Thymus (tissue), 11 donors: Measurements from ENCODE around the gene IPO9. TPM values are rescaled to one million over a fixed set of nuclear protein-coding genes. Genes with fewer than 3 reads are reported as not detected.

ENCODE experiments used
- DNase-seq, 9 donors: peaks; one replicate each; pipeline ENCODE4 v3.0.0-alpha.2; 2013; ENCODE audit warnings: low spot score in 9 of 9, low read depth in 6 of 9, missing footprints in 1 of 9
- H3K27ac ChIP-seq, 2 donors: one replicate each; pipeline ENCODE4 v1.5.1; 2013; ENCODE audit warnings: control low read depth in 1 of 2, low read depth in 1 of 2, low read length in 1 of 2, mild to moderate bottlenecking in 1 of 2, moderate library complexity in 1 of 2
- H3K27me3 ChIP-seq, 2 donors: one replicate each; pipeline ENCODE4 v1.5.1; 2013; ENCODE audit warnings: low read length in 1 of 2; ENCODE audit not compliant: control insufficient read depth in 2 of 2, insufficient read depth in 1 of 2
- H3K36me3 ChIP-seq, 2 donors: one replicate each; pipeline ENCODE4 v1.5.1; 2013; ENCODE audit warnings: low read length in 1 of 2, mild to moderate bottlenecking in 1 of 2, moderate library complexity in 1 of 2; ENCODE audit not compliant: control insufficient read depth in 2 of 2, insufficient read depth in 2 of 2
- H3K4me1 ChIP-seq, 2 donors: one replicate each; pipeline ENCODE4 v1.5.1; 2013; ENCODE audit warnings: low read length in 2 of 2; ENCODE audit not compliant: control insufficient read depth in 2 of 2, insufficient read depth in 2 of 2
- H3K4me3 ChIP-seq, 2 donors: one replicate each; pipeline ENCODE4 v1.5.1; 2013; ENCODE audit warnings: low read length in 2 of 2, control low read depth in 1 of 2, mild to moderate bottlenecking in 1 of 2
- H3K9me3 ChIP-seq, 2 donors: one replicate each; pipeline ENCODE4 v1.5.1; 2013; ENCODE audit warnings: low read length in 1 of 2, mild to moderate bottlenecking in 1 of 2; ENCODE audit not compliant: control insufficient read depth in 2 of 2, insufficient read depth in 1 of 2
- WGBS: extraction: QIAGEN DNeasy Blood & Tissue Kit; methylation state at CpG from one replicate; pipeline ENCODE4 v1.1.7; 2013; 5-methylcytosine and 5-hydroxymethylcytosine counted together
- polyA plus RNA-seq: library from polyadenylated mRNA; stranded (reverse); fragments of 200-250 nt; gene quantifications from one replicate; pipeline ENCODE4 v1.2.3, GENCODE V29; 2013
- total RNA-seq: library from RNA; stranded (reverse); fragments of 120-200 nt; gene quantifications from one replicate; pipeline ENCODE4 v1.2.4, GENCODE V29; 2013
- donor health status: healthy.

Gene IPO9
- total and polyA plus RNA-seq, 2 donors = 19.0 to 21.2 TPM

- H3K27ac ChIP-seq = no peak overlapping the region
- no peak overlapping the region for H3K4me3 ChIP-seq
- WGBS = 58% methylated on average over 11 of the region's 11 CpGs
- no peak for DNase-seq
- H3K27me3 ChIP-seq = peaks cover 0 to 9% of the 10 kb centered on the region in 2 donors
- H3K36me3 ChIP-seq = no peaks in the 10 kb centered on the region
- H3K4me1 ChIP-seq = no peaks in the 10 kb centered on the region
- H3K9me3 ChIP-seq = no peaks in the 10 kb centered on the region
These were observed 87.8 kb downstream of the IPO9 start for GRCh38 chr1:201916649-201917249.

GRCh38 chr1:201917362-201918033, 88.5 kb downstream of the IPO9 start:
- no peaks in the 10 kb centered on the region for H3K4me1 ChIP-seq
- DNase-seq = no peak
- no peaks in the 10 kb centered on the region for H3K9me3 ChIP-seq
- WGBS = 96% methylated on average over 7 of the region's 7 CpGs
- H3K27me3 ChIP-seq = peaks cover 0 to 9% of the 10 kb centered on the region in 2 donors
- no peak overlapping the region for H3K27ac ChIP-seq
- no peak overlapping the region for H3K4me3 ChIP-seq
- H3K36me3 ChIP-seq = no peaks in the 10 kb centered on the region

GRCh38 chr1:201918343-201918742, 89.4 kb downstream of the IPO9 start:
- no peak for DNase-seq
- H3K4me1 ChIP-seq = no peaks in the 10 kb centered on the region
- no peak overlapping the region for H3K4me3 ChIP-seq
- H3K27ac ChIP-seq = no peak overlapping the region
- peaks cover 0 to 9% of the 10 kb centered on the region in 2 donors for H3K27me3 ChIP-seq
- no peaks in the 10 kb centered on the region for H3K9me3 ChIP-seq
- 91% methylated on average over 5 of the region's 5 CpGs for whole genome bisulfite sequencing
- no peaks in the 10 kb centered on the region for H3K36me3 ChIP-seq

GRCh38 chr1:201921952-201922558, 93.1 kb downstream of the IPO9 start:
- H3K4me3 ChIP-seq = no peak overlapping the region
- WGBS = 92% methylated on average over 3 of the region's 3 CpGs
- no peak for DNase-seq
- no peaks in the 10 kb centered on the region for H3K4me1 ChIP-seq
- no peaks in the 10 kb centered on the region for H3K36me3 ChIP-seq
- H3K27me3 ChIP-seq = peaks cover 0 to 9% of the 10 kb centered on the region in 2 donors
- H3K9me3 ChIP-seq = no peaks in the 10 kb centered on the region
- H3K27ac ChIP-seq = no peak overlapping the region

GRCh38 chr1:201925301-201925567, 96.3 kb downstream of the IPO9 start:
- WGBS = 55% methylated on average over 2 of the region's 2 CpGs
- no peak overlapping the region for H3K27ac ChIP-seq
- H3K36me3 ChIP-seq = no peaks in the 10 kb centered on the region
- no peaks in the 10 kb centered on the region for H3K4me1 ChIP-seq
- DNase-seq = no peak
- no peaks in the 10 kb centered on the region for H3K9me3 ChIP-seq
- no peak overlapping the region for H3K4me3 ChIP-seq
- peaks cover 0 to 9% of the 10 kb centered on the region in 2 donors for H3K27me3 ChIP-seq

GRCh38 chr1:201925981-201926645, 97.2 kb downstream of the IPO9 start:
- no peaks in the 10 kb centered on the region for H3K4me1 ChIP-seq
- H3K4me3 ChIP-seq = no peak overlapping the region
- no peaks in the 10 kb centered on the region for H3K9me3 ChIP-seq
- WGBS = 89% methylated on average over 5 of the region's 5 CpGs
- H3K27ac ChIP-seq = no peak overlapping the region
- H3K36me3 ChIP-seq = no peaks in the 10 kb centered on the region
- peaks cover 0 to 9% of the 10 kb centered on the region in 2 donors for H3K27me3 ChIP-seq
- DNase-seq = no peak

- Histone ChIP-seq H3K27ac (no peak overlapping the region), H3K4me3 (no peak overlapping the region), H3K36me3 (no peaks in the 10 kb centered on the region), H3K9me3 (no peaks in the 10 kb centered on the region), H3K27me3 (peaks cover 0 to 13% of the 10 kb centered on the region in 2 donors), H3K4me1 (no peaks in the 10 kb centered on the region)
- WGBS = 94% methylated on average over 3 of the region's 3 CpGs
- DNase-seq = no peak
These were observed 99.3 kb downstream of the IPO9 start for GRCh38 chr1:201928266-201928665.

- no peak for DNase-seq
- H3K27me3 ChIP-seq = peaks cover 0 to 16% of the 10 kb centered on the region in 2 donors
- no peaks in the 10 kb centered on the region for H3K9me3 ChIP-seq
- no peak overlapping the region for H3K4me3 ChIP-seq
- 87% methylated on average over 4 of the region's 4 CpGs for WGBS
- H3K36me3 ChIP-seq = no peaks in the 10 kb centered on the region
- H3K27ac ChIP-seq = no peak overlapping the region
- no peaks in the 10 kb centered on the region for H3K4me1 ChIP-seq
These were observed 101.2 kb downstream of the IPO9 start for GRCh38 chr1:201930137-201930536.

- no peak overlapping the region for H3K27ac ChIP-seq
- no peak for DNase-seq
- H3K4me1 ChIP-seq = no peaks in the 10 kb centered on the region
- H3K27me3 ChIP-seq = peaks cover 0 to 16% of the 10 kb centered on the region in 2 donors
- H3K9me3 ChIP-seq = no peaks in the 10 kb centered on the region
- H3K4me3 ChIP-seq = no peak overlapping the region
- WGBS = 88% methylated on average over 5 of the region's 5 CpGs
- H3K36me3 ChIP-seq = no peaks in the 10 kb centered on the region
These were observed 101.8 kb downstream of the IPO9 start for GRCh38 chr1:201930803-201931202.
